Small intestine (tissue), 7 donors: Measurements from ENCODE around the gene TBC1D20. TPM values are rescaled to one million over a fixed set of nuclear protein-coding genes. Genes with fewer than 3 reads are reported as not detected.
"Not testable (repeated sequence)": the region's sequence is repeated elsewhere in the genome, so short reads cannot be mapped to it uniquely, and the experiment has no call there.

ENCODE experiments used
- DNase-seq, 2 donors: peaks; one replicate each; pipeline versions ENCODE4 v3.0.0 to v3.0.0-alpha.2; 2013
- FAIRE-seq: peaks from 2 replicates; lab custom pipeline; 2012; peaks lifted over from hg19 to GRCh38; lab: Jason Lieb, UNC
- H3K27ac ChIP-seq, 3 donors: one replicate each; pipeline ENCODE4 v1.5.1; 2013; ENCODE audit warnings: low read length in 2 of 3, mild to moderate bottlenecking in 2 of 3, control low read depth in 1 of 3, inconsistent platforms in 1 of 3, low read depth in 1 of 3, moderate library complexity in 1 of 3
- H3K27me3 ChIP-seq, 3 donors: one replicate each; pipeline ENCODE4 v1.6.1; 2013; ENCODE audit warnings: low read length in 3 of 3, inconsistent platforms in 1 of 3; ENCODE audit not compliant: control insufficient read depth in 3 of 3, insufficient read depth in 3 of 3
- H3K36me3 ChIP-seq, 3 donors: one replicate each; pipeline ENCODE4 v1.6.1; 2013; ENCODE audit warnings: low read length in 3 of 3, inconsistent platforms in 1 of 3, low read depth in 1 of 3, mild to moderate bottlenecking in 1 of 3, moderate library complexity in 1 of 3; ENCODE audit not compliant: control insufficient read depth in 3 of 3, insufficient read depth in 2 of 3
- H3K4me1 ChIP-seq, 3 donors: one replicate each; pipeline ENCODE4 v1.6.1; 2013; ENCODE audit warnings: low read length in 2 of 3, inconsistent platforms in 1 of 3, low read depth in 1 of 3, mild to moderate bottlenecking in 1 of 3, moderate library complexity in 1 of 3; ENCODE audit not compliant: control insufficient read depth in 3 of 3, insufficient read depth in 2 of 3
- H3K4me3 ChIP-seq, 3 donors: one replicate each; pipeline ENCODE4 v1.5.1; 2013; ENCODE audit warnings: low read length in 3 of 3, control low read depth in 1 of 3, inconsistent platforms in 1 of 3, low read depth in 1 of 3, mild to moderate bottlenecking in 1 of 3, moderate library complexity in 1 of 3
- H3K9me3 ChIP-seq, 2 donors: one replicate each; pipeline ENCODE4 v1.6.1; 2013; ENCODE audit warnings: low read depth in 1 of 2, low read length in 1 of 2; ENCODE audit not compliant: control insufficient read depth in 2 of 2, insufficient read depth in 1 of 2
- WGBS, 3 donors: extraction: QIAGEN DNeasy Blood & Tissue Kit; methylation state at CpG; one replicate each; pipeline ENCODE4 v1.1.7; 2013; 5-methylcytosine and 5-hydroxymethylcytosine counted together
- polyA plus RNA-seq, 4 donors: library from polyadenylated mRNA; stranded (reverse) in 3 of 4; unstranded in 1 of 4; fragments of 200-250 nt in 3 of 4; fragments of 120-200 nt in 1 of 4; gene quantifications; one replicate each; pipeline versions ENCODE4 v1.2.1 to v1.2.3, GENCODE V29; 2013
- donor health status: healthy with polysubstance abuse.
- donor health status: control.
- donor health status: control.
- donor health status: Bipolar disorder and iron deficiency.
- donor health status: healthy.

Gene TBC1D20
- polyA plus RNA-seq, 4 donors, result 13.1 to 28.7 (median 14.8) TPM

DNA sequence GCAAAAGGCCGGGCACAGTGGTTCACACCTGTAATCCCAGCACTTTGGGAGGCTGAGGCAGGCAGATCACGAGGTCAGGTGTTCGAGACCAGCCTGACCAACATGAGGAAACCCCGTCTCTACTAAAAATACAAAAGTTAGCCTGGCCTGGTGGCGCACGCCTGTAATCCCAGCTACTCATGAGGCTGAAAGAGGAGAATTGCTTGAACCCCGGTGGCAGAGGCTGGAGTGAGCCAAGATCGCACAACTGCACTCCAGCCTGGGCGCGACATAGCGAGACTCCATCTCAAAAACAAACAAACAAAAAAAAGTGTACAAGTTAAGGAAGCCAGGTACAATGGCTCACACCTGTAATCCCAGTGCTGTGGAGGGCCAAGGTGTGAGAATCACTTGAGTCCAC, 10.3 kb downstream of the TBC1D20 start:
- WGBS, 3 donors, result 88 to 91% (median 90%) methylated on average over 11 of the region's 11 CpGs
- not testable (repeated sequence) for FAIRE-seq, H3K27me3 ChIP-seq

DNA sequence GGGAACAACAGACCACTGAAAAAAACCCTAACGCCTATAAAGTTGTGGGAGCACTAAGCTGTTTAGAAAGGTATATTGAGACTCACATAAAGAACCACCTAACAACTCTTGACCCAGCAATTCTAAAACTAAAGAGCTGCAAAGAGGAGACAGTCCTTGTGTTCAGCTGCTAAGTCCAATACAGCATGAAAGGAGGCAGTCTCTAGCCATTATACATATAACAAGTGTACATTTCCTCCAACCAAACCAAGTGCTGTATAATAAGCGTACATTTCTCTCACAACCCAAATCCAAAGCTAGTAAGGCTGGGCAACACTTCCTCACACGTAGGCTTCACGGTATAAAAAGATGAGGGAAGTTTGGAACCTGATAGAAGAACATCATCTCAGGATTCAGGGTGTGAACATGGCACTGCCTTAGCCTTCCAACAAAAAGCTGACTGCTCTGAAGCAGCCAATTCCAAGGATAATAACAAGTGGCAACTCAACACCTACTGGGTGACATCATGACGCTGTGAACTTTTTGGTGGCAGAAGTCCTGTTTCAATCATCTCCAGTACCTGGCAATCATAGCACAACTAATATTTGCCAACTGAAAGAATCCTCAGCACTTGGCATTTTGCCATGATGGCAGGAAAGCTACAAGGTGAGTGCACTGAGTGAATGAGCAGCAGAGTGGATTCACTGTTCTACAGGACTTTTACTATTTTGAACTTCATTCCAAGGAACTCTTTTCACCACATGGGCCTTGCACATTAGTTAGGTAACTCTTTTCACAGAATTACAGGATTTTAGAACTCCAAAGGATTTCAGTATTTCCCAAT, 16.6 kb downstream of the TBC1D20 start:
- H3K9me3 ChIP-seq, result no peaks in the 10 kb centered on the region
- WGBS, 3 donors, result 90 to 95% (median 91%) methylated on average over 5 of the region's 5 CpGs
- H3K27me3 ChIP-seq, result no peaks in the 10 kb centered on the region
- peaks cover 17 to 47% (median 19%) of the 10 kb centered on the region in 3 donors for H3K36me3 ChIP-seq
- H3K4me3 ChIP-seq, result no peak overlapping the region
- no peak overlapping the region for H3K27ac ChIP-seq
- H3K4me1 ChIP-seq, result no peaks in the 10 kb centered on the region
- FAIRE-seq (no peak), DNase-seq (no peak)

More for the DNA sequence above, 10.3 kb downstream of the TBC1D20 start:
- not testable (repeated sequence) for H3K9me3 ChIP-seq, H3K4me1 ChIP-seq, H3K4me3 ChIP-seq, H3K27ac ChIP-seq, DNase-seq
- H3K36me3 ChIP-seq, result peaks cover 0 to 17% (median 2%) of the 10 kb centered on the region in 3 donors

DNA sequence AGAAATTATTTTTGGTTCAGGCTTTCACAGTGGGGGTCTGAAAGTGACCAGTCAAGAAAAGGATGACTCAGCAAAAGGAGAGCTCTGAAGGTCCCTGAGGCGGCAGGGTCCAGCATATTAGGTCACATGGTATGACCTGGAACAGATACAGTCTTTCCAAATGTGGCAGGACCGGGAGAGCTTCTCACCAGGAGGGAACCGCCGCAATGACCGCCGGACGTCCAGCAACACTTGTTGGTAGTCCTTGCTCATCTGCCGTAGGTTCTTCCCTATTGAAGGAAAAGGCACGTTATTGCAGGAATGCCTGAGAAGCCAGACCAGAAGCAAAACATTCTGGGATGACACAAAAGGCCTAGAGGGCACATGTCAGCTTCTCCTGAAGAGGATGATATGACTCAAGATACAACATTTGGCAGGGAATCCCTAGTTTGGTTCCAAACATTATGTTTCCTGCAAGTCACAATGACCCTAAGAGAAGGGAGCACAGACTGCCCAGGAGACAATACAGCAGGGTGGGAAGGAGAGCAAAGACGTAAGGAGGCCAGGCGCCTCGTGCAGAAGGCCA, 17.4 kb downstream of the TBC1D20 start:
- Histone ChIP-seq H3K36me3 (peaks cover 19 to 55% (median 20%) of the 10 kb centered on the region in 3 donors), H3K27me3 (no peaks in the 10 kb centered on the region), H3K9me3 (no peaks in the 10 kb centered on the region), H3K4me1 (no peaks in the 10 kb centered on the region), H3K4me3 (no peak overlapping the region), H3K27ac (no peak overlapping the region)
- 78 to 85% (median 80%) methylated on average over 12 of the region's 12 CpGs for WGBS, 3 donors
- FAIRE-seq, result no peak
- no peak for DNase-seq

GRCh38 chr20:444117-444516, 18.2 kb downstream of the TBC1D20 start:
- 88 to 92% (median 89%) methylated on average over 3 of the region's 3 CpGs for WGBS, 3 donors
- DNase-seq, result no peak
- no peaks in the 10 kb centered on the region for H3K9me3 ChIP-seq
- no peak for FAIRE-seq
- H3K4me3 ChIP-seq, result no peak overlapping the region
- no peak overlapping the region for H3K27ac ChIP-seq
- H3K36me3 ChIP-seq, result peaks cover 24 to 60% (median 29%) of the 10 kb centered on the region in 3 donors
- no peaks in the 10 kb centered on the region for H3K4me1 ChIP-seq
- no peaks in the 10 kb centered on the region for H3K27me3 ChIP-seq

- no peak for FAIRE-seq
- H3K27ac ChIP-seq, result no peak overlapping the region
- H3K9me3 ChIP-seq, result no peaks in the 10 kb centered on the region
- no peak for DNase-seq
- no peaks in the 10 kb centered on the region for H3K27me3 ChIP-seq
- no peaks in the 10 kb centered on the region for H3K4me1 ChIP-seq
- H3K4me3 ChIP-seq, result no peak overlapping the region
- WGBS, 3 donors, result 81 to 90% (median 88%) methylated on average over 4 of the region's 4 CpGs
- H3K36me3 ChIP-seq, result peaks cover 24 to 68% (median 30%) of the 10 kb centered on the region in 3 donors
Observed at GRCh38 chr20:443223-443775, 19.0 kb downstream of the TBC1D20 start.

- Histone ChIP-seq H3K9me3 (no peaks in the 10 kb centered on the region), H3K27me3 (no peaks in the 10 kb centered on the region), H3K4me1 (no peaks in the 10 kb centered on the region), H3K36me3 (peaks cover 28 to 74% (median 29%) of the 10 kb centered on the region in 3 donors), H3K4me3 (no peak overlapping the region), H3K27ac (no peak overlapping the region)
- DNase-seq (no peak), FAIRE-seq (no peak)
- 95 to 96% (median 95%) methylated on average over 13 of the region's 13 CpGs for WGBS, 3 donors
Observed at GRCh38 chr20:440636-441035, 21.7 kb downstream of the TBC1D20 start.

- DNase-seq (no peak), FAIRE-seq (no peak)
- H3K27ac ChIP-seq, result no peak overlapping the region
Observed at GRCh38 chr20:440148-440547, 22.2 kb downstream of the TBC1D20 start.

DNA sequence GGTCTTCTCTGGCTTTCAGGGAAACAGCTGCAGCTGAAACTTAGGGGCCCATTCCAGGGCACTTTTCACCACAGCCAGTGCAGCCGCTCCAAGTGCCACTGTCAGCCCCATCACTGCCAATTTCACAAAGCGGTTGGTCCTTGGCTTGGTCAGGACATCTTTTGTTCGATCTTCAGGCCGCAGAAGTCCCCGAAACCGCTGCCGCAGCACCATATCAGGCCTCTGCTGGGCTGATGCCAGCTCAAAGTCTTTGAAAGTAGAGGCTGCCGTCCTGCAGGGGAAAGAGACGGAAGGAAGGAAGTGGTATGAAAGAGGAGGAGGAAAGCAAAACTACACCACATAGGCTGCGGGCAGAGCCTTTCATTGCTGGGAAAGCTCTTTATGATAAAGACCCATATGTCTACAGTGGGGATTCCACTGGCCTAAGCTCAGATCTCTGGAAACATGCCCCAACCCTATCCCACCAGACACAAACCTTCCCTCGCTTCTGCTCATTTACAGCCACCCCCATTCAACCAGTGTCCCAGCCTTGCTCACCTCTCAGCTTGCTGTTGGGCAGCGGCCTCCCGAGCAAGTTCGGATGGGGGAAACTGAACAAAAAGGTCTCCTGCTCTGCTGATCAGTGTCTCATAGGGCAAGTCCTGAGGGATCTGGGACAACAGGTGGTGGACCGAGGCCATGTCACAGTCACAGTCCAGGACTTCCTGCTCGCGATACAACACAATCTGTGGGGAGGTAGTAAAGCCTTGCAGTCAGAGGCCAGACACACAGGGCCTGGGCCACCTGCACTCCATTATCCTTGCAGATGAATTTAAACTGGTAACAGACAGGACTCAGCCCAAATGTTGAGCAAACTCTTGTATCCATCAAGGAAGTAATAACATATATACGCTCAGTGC, 23.5 kb downstream of the TBC1D20 start:
- 64 to 74% (median 74%) methylated on average over 18 of the region's 18 CpGs for WGBS, 3 donors
- Histone ChIP-seq H3K4me3 (no peak overlapping the region), H3K27me3 (no peaks in the 10 kb centered on the region), H3K36me3 (peaks cover 20 to 78% (median 25%) of the 10 kb centered on the region in 3 donors), H3K27ac (no peak overlapping the region), H3K9me3 (no peaks in the 10 kb centered on the region), H3K4me1 (no peaks in the 10 kb centered on the region)
- FAIRE-seq (no peak), DNase-seq (peak in 1 of 2 donors; percentile 33)

More at GRCh38 chr20:440148-440547, 22.2 kb downstream of the TBC1D20 start:
- Histone ChIP-seq H3K4me3 (no peak overlapping the region), H3K27me3 (no peaks in the 10 kb centered on the region), H3K4me1 (no peaks in the 10 kb centered on the region), H3K9me3 (no peaks in the 10 kb centered on the region), H3K36me3 (peaks cover 29 to 77% (median 29%) of the 10 kb centered on the region in 3 donors)
- 91 to 97% (median 96%) methylated on average over 7 of the region's 7 CpGs for WGBS, 3 donors
